Esophagus muscularis mucosa (tissue), 4 donors: ENCODE measurements around the gene TCF7L2. TPM values are rescaled to one million over a fixed set of nuclear protein-coding genes. Genes with fewer than 3 reads are reported as not detected.

Source experiments
- DNase-seq: peaks from one replicate; pipeline ENCODE4 v3.0.0-alpha.2; 2017; ENCODE audit errors: extremely low spot score
- H3K27ac ChIP-seq, 4 donors: fragments of 200-600 bp; sonication (generic); replicated peaks in 1 of 4; 1 replicate in 3 of 4; 2 replicates in 1 of 4; pipeline ENCODE4 v1.5.1; 2016 to 2019; ENCODE audit warnings: mild to moderate bottlenecking in 1 of 4
- H3K27me3 ChIP-seq, 4 donors: fragments of 200-600 bp; sonication (generic); one replicate each; pipeline versions ENCODE4 v1.5.1 to v1.6.0; 2016 to 2019
- H3K36me3 ChIP-seq, 4 donors: fragments of 200-600 bp; sonication (generic); one replicate each; pipeline ENCODE4 v1.5.1; 2016 to 2019
- H3K4me1 ChIP-seq, 4 donors: fragments of 200-600 bp; sonication (generic); one replicate each; pipeline ENCODE4 v1.5.1; 2016 to 2019
- H3K4me3 ChIP-seq, 4 donors: fragments of 200-600 bp; sonication (generic); 1 replicate in 2 of 4; 2 replicates in 2 of 4; pipeline ENCODE4 v1.5.1; 2016 to 2019; ENCODE audit warnings: mild to moderate bottlenecking in 4 of 4, moderate library complexity in 1 of 4
- H3K9me3 ChIP-seq, 4 donors: fragments of 200-600 bp; sonication (generic); 1 replicate in 3 of 4; 2 replicates in 1 of 4; pipeline ENCODE4 v1.5.1; 2016 to 2019
- EP300 ChIP-seq: sonication (generic); formaldehyde crosslinking; IDR thresholded peaks from one replicate; pipeline ENCODE4 v1.6.1; 2017; ENCODE audit warnings: antibody characterized with exemption
- POLR2A ChIP-seq: fragments of 450-650 bp; IDR thresholded peaks from one replicate; pipeline ENCODE4 v1.6.1; 2017; ENCODE audit warnings: antibody characterized with exemption, moderate library complexity, mild to moderate bottlenecking, low read depth
- POLR2AphosphoS5 ChIP-seq, 2 donors: sonication (generic); formaldehyde crosslinking; IDR thresholded peaks; one replicate each; pipeline ENCODE4 v1.6.1; 2017; ENCODE audit warnings: antibody characterized with exemption in 2 of 2
- WGBS: methylation state at CpG from one replicate; pipeline ENCODE4 v1.1.5; 2018; 5-methylcytosine and 5-hydroxymethylcytosine counted together
- intact Hi-C: fragments of 100-400 bp; cut with DNase I; formaldehyde crosslinking; loops from one replicate; pipeline ENCODE4 v1.15.1; 2023
- total RNA-seq, 4 donors: library from RNA; depleted of rRNA; stranded (reverse); fragments of >200 nt; gene quantifications; one replicate each; pipeline versions ENCODE4 v1.1.0 to v1.2.1, GENCODE V29; 2016
- TF ChIP-seq, protein P1 (sequence below), 3 experiments: fragments of 200-600 bp in 2 of 3; fragments of 450-650 bp in 1 of 3; sonication (generic) in 2 of 3; IDR thresholded peaks; one replicate each; pipeline ENCODE4 v1.5.1; 2017 to 2019; ENCODE audit warnings: antibody characterized with exemption in 3 of 3, mild to moderate bottlenecking in 2 of 3, moderate library complexity in 1 of 3

TCF7L2 gene
- total RNA-seq, 4 donors from 2014 or later = 7.8 to 24.1 (median 19.2) TPM

DNA sequence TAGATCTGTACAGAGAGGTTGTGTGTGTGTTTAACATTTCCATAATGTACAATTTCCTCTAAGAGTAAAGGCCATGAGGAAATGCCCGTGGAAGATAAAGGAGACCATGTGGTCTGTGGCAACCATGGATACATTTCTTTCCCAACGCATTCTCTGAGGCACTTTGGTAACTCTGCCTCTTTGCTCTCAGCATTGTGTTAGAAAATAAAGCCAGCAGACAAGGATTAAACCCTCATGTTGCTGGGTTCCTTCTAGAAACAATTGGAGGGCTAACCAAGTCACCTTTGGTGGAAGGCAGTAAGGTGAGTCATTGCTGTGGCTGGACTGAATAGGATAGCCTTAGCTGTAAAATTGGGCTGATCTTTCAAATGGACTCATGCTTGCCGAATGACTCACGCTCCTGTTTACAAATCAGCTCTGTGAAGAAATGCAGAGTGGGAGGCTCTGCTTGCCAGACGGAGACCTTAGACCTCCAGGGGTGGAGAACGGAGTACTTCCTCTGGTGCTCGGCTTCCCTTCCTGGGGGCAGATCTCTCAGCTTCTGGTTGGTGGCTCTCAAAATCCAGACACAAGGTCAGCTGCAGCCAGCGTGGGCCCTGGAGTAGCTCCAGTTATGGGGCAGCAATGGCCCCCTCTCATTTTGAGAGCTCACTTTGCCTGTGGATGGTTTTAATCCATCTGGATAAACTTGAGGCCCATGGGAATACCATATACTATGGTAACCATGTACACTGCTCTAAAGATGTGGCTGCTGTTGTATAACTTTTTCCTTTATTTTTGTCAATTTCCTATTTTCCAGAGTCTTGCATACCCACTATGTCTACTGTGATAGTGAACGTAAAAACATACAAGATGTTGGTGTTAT is 137.3 kb downstream of the TCF7L2 start:
- no peak for DNase-seq
- peaks cover 0 to 14% (median 2%) of the 10 kb centered on the region in 4 donors for H3K36me3 ChIP-seq
- intact Hi-C loops = no loop called here

GRCh38 chr10:113088194-113088593 is 138.1 kb downstream of the TCF7L2 start:
- no peak for TF ChIP-seq EP300
- TF ChIP-seq POLR2AphosphoS5 (IDR thresholded peaks at IDR 0.05) = no peak
- no peak for TF ChIP-seq POLR2A
- TF ChIP-seq, protein P1, sequence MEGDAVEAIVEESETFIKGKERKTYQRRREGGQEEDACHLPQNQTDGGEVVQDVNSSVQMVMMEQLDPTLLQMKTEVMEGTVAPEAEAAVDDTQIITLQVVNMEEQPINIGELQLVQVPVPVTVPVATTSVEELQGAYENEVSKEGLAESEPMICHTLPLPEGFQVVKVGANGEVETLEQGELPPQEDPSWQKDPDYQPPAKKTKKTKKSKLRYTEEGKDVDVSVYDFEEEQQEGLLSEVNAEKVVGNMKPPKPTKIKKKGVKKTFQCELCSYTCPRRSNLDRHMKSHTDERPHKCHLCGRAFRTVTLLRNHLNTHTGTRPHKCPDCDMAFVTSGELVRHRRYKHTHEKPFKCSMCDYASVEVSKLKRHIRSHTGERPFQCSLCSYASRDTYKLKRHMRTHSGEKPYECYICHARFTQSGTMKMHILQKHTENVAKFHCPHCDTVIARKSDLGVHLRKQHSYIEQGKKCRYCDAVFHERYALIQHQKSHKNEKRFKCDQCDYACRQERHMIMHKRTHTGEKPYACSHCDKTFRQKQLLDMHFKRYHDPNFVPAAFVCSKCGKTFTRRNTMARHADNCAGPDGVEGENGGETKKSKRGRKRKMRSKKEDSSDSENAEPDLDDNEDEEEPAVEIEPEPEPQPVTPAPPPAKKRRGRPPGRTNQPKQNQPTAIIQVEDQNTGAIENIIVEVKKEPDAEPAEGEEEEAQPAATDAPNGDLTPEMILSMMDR (IDR thresholded peaks at IDR 0.05) = no peak
- Histone ChIP-seq H3K27ac (no peak overlapping the region), H3K4me1 (peaks cover 26 to 39% (median 33%) of the 10 kb centered on the region in 4 donors), H3K9me3 (no peaks in the 10 kb centered on the region), H3K36me3 (peaks cover 0 to 14% (median 2%) of the 10 kb centered on the region in 4 donors), H3K27me3 (no peaks in the 10 kb centered on the region), H3K4me3 (no peak overlapping the region)
- DNase-seq = no peak
- 86% methylated on average over 2 of the region's 2 CpGs for WGBS
- intact Hi-C loops = no loop called here

More for the DNA sequence above, 137.3 kb downstream of the TCF7L2 start:
- Histone ChIP-seq H3K27ac (peak overlapping the region; percentile 10 to 56 (median 42)), H3K4me3 (no peak overlapping the region), H3K4me1 (peaks cover 18 to 31% (median 25%) of the 10 kb centered on the region in 4 donors), H3K9me3 (no peaks in the 10 kb centered on the region), H3K27me3 (no peaks in the 10 kb centered on the region)
- WGBS = 41% methylated on average over 9 of the region's 9 CpGs
- TF ChIP-seq, protein P1 (IDR thresholded peaks at IDR 0.05) = no peak
- TF ChIP-seq POLR2AphosphoS5 (IDR thresholded peaks at IDR 0.05) = peak; percentile 47 to 70
- no peak for TF ChIP-seq POLR2A
- TF ChIP-seq EP300 = no peak

GRCh38 chr10:113089551-113089950 is 139.5 kb downstream of the TCF7L2 start:
- H3K27me3 ChIP-seq = no peaks in the 10 kb centered on the region
- H3K9me3 ChIP-seq = no peaks in the 10 kb centered on the region
- H3K36me3 ChIP-seq = peaks cover 0 to 14% (median 2%) of the 10 kb centered on the region in 4 donors
- no peak overlapping the region for H3K4me3 ChIP-seq
- intact Hi-C loops = no loop called here
- H3K27ac ChIP-seq = no peak overlapping the region
- H3K4me1 ChIP-seq = peaks cover 28 to 43% (median 37%) of the 10 kb centered on the region in 4 donors
- no peak for DNase-seq
- 93% methylated on average over 9 of the region's 9 CpGs for WGBS
- TF ChIP-seq EP300 (no peak), POLR2A (no peak), POLR2AphosphoS5 (IDR thresholded peaks at IDR 0.05) (no peak)
- TF ChIP-seq, protein P1 (IDR thresholded peaks at IDR 0.05) = no peak

- TF ChIP-seq POLR2A = no peak
- TF ChIP-seq POLR2AphosphoS5 (IDR thresholded peaks at IDR 0.05) = no peak
- TF ChIP-seq, protein P1 (IDR thresholded peaks at IDR 0.05) = no peak
- no peak for TF ChIP-seq EP300
- no peak for DNase-seq
- H3K27ac ChIP-seq = no peak overlapping the region
- intact Hi-C loops = no loop called here
- H3K9me3 ChIP-seq = no peaks in the 10 kb centered on the region
- 87% methylated on average over 4 of the region's 4 CpGs for WGBS
- peaks cover 0 to 14% (median 2%) of the 10 kb centered on the region in 4 donors for H3K36me3 ChIP-seq
- peaks cover 21 to 45% (median 40%) of the 10 kb centered on the region in 4 donors for H3K4me1 ChIP-seq
- no peak overlapping the region for H3K4me3 ChIP-seq
- no peaks in the 10 kb centered on the region for H3K27me3 ChIP-seq
Measured at GRCh38 chr10:113091920-113092319, 141.9 kb downstream of the TCF7L2 start.
